Right lobe of liver (tissue), 6 donors: Measurements from ENCODE around the gene SCRT2. TPM values are rescaled to one million over a fixed set of nuclear protein-coding genes. Genes with fewer than 3 reads are reported as not detected.

Experiments used
- ATAC-seq, 4 donors: fragments of 200-7000 bp; cut with Tn5 transposase; one replicate each; pipeline ENCODE4 v1.9.1; 2020; ENCODE audit warnings: mild to moderate bottlenecking in 4 of 4, moderate library complexity in 4 of 4
- DNase-seq, 3 donors: peaks; one replicate each; pipeline ENCODE4 v3.0.0-alpha.2; 2020
- H3K27ac ChIP-seq, 3 donors: fragments of 200-600 bp; one replicate each; pipeline ENCODE4 v1.8.0; 2022
- H3K27me3 ChIP-seq, 2 donors: fragments of 200-600 bp; one replicate each; pipeline ENCODE4 v1.8.0; 2022
- H3K36me3 ChIP-seq, 4 donors: fragments of 200-600 bp; sonication (generic) in 1 of 4; one replicate each; pipeline versions ENCODE4 v1.5.1 to v1.8.0; 2017 to 2022; ENCODE audit warnings: control low read depth in 1 of 4
- H3K4me1 ChIP-seq, 4 donors: fragments of 200-600 bp; sonication (generic) in 1 of 4; one replicate each; pipeline versions ENCODE4 v1.5.1 to v1.8.0; 2017 to 2022; ENCODE audit warnings: control low read depth in 1 of 4
- H3K4me3 ChIP-seq, 3 donors: fragments of 200-600 bp; one replicate each; pipeline ENCODE4 v1.8.0; 2022
- H3K9me3 ChIP-seq, 4 donors: fragments of 200-600 bp; sonication (generic) in 1 of 4; one replicate each; pipeline versions ENCODE4 v1.5.1 to v1.8.0; 2017 to 2022; ENCODE audit warnings: control low read depth in 1 of 4
- POLR2A ChIP-seq: fragments of 450-650 bp; IDR thresholded peaks from one replicate; pipeline ENCODE4 v1.6.1; 2017; ENCODE audit warnings: antibody characterized with exemption, mild to moderate bottlenecking
- WGBS: methylation state at CpG from one replicate; pipeline ENCODE4 v1.1.6; 2018; ENCODE audit warnings: low coverage, low lambda C conversion rate; ENCODE audit not compliant: insufficient coverage; ENCODE audit errors: missing lambda C conversion rate; 5-methylcytosine and 5-hydroxymethylcytosine counted together
- intact Hi-C, 2 donors: fragments of 100-400 bp; cut with DNase I; formaldehyde crosslinking; loops; one replicate each; pipeline versions ENCODE4 v1.11.2 to v1.14.1; 2022
- total RNA-seq, 6 experiments: library from RNA; depleted of rRNA in 2 of 6; stranded (reverse); fragments of >200 nt in 2 of 6; fragmentation: NEBNext Ultra II Directional in 3 of 6; extraction: Animal tissue kit (Norgen Biotek cat#: 25700) in 3 of 6; gene quantifications; one replicate each; pipeline versions ENCODE4 v1.1.0 to v1.2.4, GENCODE V29; 2016 to 2023
- TF ChIP-seq, protein P1 (sequence below), 4 donors: fragments of 200-600 bp in 3 of 4; fragments of 450-650 bp in 1 of 4; IDR thresholded peaks; one replicate each; pipeline versions ENCODE4 v1.5.1 to v1.8.0; 2016 to 2022; ENCODE audit warnings: antibody characterized with exemption in 4 of 4, mild to moderate bottlenecking in 2 of 4
- donor health status: DM: no; HTN: yes; CAD: no.
- donor health status: DM: no; HTN: no; CAD: no.
- donor health status: DM: no; HTN: no; CAD: no.
- donor health status: DM: no; HTN: yes; CAD: no.
- donor health status: DM: no; HTN: yes; CAD: no.

The SCRT2 gene
- total RNA-seq, 6 experiments from 2014 or later: not detected

DNA sequence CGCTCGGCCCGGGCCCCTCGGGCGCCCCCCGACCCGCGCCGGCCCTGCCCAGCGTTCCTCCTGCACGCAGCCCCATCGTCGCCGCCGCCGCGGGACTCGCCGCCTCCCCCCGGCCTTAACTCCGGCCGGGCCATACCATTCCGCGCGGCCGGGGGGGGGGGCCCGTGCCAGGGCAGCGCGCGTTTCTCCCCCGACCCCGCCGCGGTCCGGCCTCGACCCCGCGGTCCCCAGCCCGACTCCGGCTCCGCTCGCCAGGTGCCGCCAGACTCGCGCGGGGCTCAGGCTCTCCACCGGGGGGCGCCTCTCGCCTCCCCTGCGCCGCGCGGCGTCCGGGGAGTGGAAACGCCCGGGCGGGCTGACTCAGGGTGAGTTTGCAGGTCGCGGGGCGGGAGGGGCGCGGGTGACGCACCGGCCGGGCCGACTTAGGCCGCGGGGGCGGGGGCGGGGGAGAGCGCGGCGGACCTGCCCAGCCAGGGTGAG lies 22.5 kb downstream of the SCRT2 start, which contains the start of gene SRXN1:
SRXN1 (minus strand) TSS at position 91 of the 480 bp plus-strand sequence; CDS start at position 76, 15 bp downstream.
- no CpG with 5 or more reads among the region's 74 CpGs for WGBS
- H3K27ac ChIP-seq: peak within 1 kb of the TSS; percentile 75 to 83 (median 82)
- ATAC-seq (peak; percentile 93 to 96 (median 94)), DNase-seq (peak; percentile 94 to 95 (median 95))
- H3K4me3 ChIP-seq: peak within 1 kb of the TSS; percentile 71 to 75 (median 72)
- no peaks in the 10 kb centered on the region for H3K9me3 ChIP-seq
- peaks cover 0 to 7% (median 0%) of the 10 kb centered on the region in 4 donors for H3K4me1 ChIP-seq
- peaks cover 0 to 22% (median 7%) of the 10 kb centered on the region in 4 donors for H3K36me3 ChIP-seq
- TF ChIP-seq POLR2A: peak; percentile 83
- TF ChIP-seq, protein P1, sequence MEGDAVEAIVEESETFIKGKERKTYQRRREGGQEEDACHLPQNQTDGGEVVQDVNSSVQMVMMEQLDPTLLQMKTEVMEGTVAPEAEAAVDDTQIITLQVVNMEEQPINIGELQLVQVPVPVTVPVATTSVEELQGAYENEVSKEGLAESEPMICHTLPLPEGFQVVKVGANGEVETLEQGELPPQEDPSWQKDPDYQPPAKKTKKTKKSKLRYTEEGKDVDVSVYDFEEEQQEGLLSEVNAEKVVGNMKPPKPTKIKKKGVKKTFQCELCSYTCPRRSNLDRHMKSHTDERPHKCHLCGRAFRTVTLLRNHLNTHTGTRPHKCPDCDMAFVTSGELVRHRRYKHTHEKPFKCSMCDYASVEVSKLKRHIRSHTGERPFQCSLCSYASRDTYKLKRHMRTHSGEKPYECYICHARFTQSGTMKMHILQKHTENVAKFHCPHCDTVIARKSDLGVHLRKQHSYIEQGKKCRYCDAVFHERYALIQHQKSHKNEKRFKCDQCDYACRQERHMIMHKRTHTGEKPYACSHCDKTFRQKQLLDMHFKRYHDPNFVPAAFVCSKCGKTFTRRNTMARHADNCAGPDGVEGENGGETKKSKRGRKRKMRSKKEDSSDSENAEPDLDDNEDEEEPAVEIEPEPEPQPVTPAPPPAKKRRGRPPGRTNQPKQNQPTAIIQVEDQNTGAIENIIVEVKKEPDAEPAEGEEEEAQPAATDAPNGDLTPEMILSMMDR (IDR thresholded peaks at IDR 0.05): peak; percentile 57 to 66 (median 58)
- intact Hi-C loops: no loop called here
- H3K27me3 ChIP-seq: no peaks in the 10 kb centered on the region

GRCh38 chr20:652615-653109 lies 22.9 kb downstream of the SCRT2 start:
- peak in 2 of 4 donors; percentile 1 to 18 for ATAC-seq
- Histone ChIP-seq H3K9me3 (no peaks in the 10 kb centered on the region), H3K4me3 (peak overlapping the region; percentile 71 to 75 (median 72)), H3K36me3 (peaks cover 0 to 27% (median 11%) of the 10 kb centered on the region in 4 donors), H3K4me1 (peaks cover 0 to 8% (median 0%) of the 10 kb centered on the region in 4 donors), H3K27me3 (no peaks in the 10 kb centered on the region), H3K27ac (peak overlapping the region; percentile 75 to 83 (median 82))
- TF ChIP-seq POLR2A: no peak
- TF ChIP-seq, protein P1 (IDR thresholded peaks at IDR 0.05): no peak
- intact Hi-C loops: no loop called here
- WGBS: 0% methylated on average over 8 of the region's 36 CpGs
- peak; percentile 50 to 72 (median 56) for DNase-seq

DNA sequence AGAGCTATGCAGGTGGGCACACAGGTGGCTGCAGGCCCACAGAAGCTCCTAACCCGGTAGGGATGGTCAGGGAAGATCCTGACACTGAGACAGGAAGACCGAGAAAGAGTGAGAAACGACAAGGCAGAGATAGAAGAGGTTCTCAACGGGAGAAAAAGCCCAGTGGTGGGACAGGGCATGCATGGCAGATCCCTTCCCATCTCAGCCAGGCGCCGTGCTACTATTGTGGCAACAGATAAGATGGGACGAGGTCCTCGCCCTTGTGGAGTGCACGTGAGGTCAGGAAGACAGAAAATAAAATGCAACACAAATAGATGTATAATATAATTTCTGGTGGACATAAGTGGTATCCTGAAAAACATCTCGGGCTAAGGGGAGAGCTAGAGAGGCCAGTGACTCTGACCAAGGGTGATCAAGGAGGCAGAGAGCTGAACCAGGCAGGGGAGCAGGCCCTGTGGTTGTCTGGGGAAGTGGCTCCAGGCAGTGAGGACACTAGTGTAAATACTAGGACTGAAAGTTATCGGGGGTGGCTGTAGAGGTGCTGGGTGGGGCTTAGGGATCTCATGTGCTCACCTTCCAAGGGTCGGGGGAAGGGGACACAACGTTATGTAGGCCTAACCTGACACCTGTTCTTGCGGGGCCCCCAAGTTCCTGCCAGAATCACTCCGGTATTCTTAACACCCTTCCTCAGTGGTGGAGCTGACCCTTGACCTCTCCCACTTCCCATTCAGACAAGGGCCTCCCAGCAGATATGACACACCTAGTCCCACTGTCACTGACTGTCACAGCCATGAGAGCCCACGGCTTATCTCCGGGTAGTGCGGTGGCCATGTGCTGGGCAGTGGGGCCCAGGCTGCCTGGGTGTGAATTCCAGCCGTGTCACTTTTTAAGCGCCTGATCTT lies 23.6 kb downstream of the SCRT2 start:
- TF ChIP-seq POLR2A: no peak
- intact Hi-C loops: no loop called here
- Histone ChIP-seq H3K27me3 (no peaks in the 10 kb centered on the region), H3K4me1 (peaks cover 0 to 13% (median 0%) of the 10 kb centered on the region in 4 donors), H3K36me3 (peaks cover 0 to 31% (median 15%) of the 10 kb centered on the region in 4 donors), H3K4me3 (peak overlapping the region; percentile 71 to 75 (median 72)), H3K27ac (peak overlapping the region; percentile 75 to 83 (median 82)), H3K9me3 (no peaks in the 10 kb centered on the region)
- ATAC-seq (peak in 3 of 4 donors; percentile 4 to 23 (median 17)), DNase-seq (no peak)
- 38% methylated on average over 12 of the region's 20 CpGs for WGBS

- Histone ChIP-seq H3K27me3 (no peaks in the 10 kb centered on the region), H3K4me3 (no peak overlapping the region), H3K9me3 (no peaks in the 10 kb centered on the region), H3K4me1 (peaks cover 0 to 22% (median 2%) of the 10 kb centered on the region in 4 donors), H3K27ac (no peak overlapping the region), H3K36me3 (peaks cover 0 to 31% (median 15%) of the 10 kb centered on the region in 4 donors)
- ATAC-seq (no peak), DNase-seq (no peak)
- WGBS: 70% methylated on average over 5 of the region's 5 CpGs
- intact Hi-C loops: no loop called here
- TF ChIP-seq, protein P1 (IDR thresholded peaks at IDR 0.05): peak in 1 of 4 donors; percentile 10
- no peak for TF ChIP-seq POLR2A
Observed at GRCh38 chr20:650954-651353, 24.6 kb downstream of the SCRT2 start.
